GM18502 (cell line): ENCODE results near the gene ADCY5.

Source experiments
- ATAC-seq: cut with Tn5 transposase; IDR thresholded peaks from one replicate; pipeline ENCODE4 v1.9.1; 2021; ENCODE audit warnings: mild to moderate bottlenecking; ENCODE audit not compliant: unreplicated experiment, poor library complexity

ADCY5 gene

DNA sequence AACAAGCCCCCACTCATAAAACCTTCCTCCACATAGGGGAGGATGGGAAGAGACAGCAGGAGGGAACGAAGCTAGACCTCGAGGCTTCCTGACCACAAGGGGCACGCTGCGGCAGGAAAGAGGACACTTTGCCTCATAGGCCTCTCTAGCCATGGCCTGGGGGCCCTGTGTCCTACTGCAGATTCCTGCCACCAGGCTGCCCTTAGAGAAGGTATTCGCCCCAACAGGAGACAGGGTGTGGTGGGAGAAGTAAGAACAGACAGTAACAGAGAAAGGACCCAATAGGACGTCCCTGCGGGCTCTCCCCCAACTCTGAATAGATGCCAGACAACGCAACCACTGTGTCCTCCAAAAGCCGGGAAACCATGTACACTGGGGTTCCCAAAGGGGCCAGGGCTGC, 36.8 kb downstream of the ADCY5 start:
- no peak for ATAC-seq

DNA sequence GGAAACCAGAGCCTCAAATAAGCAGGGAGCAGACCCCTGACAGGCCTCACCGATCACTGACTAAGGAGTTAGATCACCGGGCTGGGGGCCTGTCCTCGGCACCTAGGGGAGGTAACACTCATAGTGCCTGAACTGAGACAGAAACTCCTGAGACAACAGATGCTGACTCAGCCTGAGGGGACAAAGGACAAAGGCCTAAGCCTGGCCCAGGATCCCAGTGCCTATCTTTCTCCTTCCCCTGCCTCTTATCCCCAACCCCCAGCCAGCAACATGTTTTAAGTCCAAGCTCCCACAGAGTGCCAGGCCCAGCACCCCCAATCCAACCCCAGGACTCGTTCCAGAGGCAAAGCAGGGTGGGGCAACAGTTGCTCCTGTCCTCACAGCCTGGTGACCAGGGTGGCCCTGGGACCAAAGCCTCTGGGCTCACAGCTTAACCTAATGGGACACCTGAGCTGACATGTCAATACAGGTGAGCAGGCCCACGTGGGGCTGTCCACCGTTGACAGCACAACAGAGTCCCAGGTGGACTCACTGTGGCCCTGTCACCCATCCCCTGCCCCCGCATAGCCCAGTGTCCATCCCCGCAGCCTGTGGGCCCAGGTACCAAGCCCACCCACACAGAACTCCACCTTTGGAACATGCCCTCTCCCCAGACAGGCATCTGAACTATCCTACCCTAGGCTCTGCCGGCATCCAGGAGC, 37.4 kb downstream of the ADCY5 start:
- ATAC-seq: no peak

DNA sequence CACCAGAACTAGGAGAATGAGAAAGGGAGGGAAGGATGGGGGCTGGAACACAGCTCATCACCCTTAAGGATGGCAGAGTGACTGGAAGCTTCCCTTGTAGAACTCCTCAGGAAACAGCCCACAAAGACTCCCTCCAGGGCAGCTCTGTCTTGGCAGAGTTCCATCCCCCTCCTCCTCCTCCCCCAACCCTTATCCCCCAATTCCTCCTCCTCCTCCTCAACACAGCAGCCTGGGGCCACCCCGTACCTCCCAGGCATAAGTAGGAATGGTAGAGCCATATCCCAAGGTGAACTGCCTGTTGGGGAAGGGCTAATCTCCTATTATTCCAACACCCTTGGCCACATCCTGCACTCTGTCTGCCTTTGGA, 38.8 kb downstream of the ADCY5 start:
- ATAC-seq: no peak

DNA sequence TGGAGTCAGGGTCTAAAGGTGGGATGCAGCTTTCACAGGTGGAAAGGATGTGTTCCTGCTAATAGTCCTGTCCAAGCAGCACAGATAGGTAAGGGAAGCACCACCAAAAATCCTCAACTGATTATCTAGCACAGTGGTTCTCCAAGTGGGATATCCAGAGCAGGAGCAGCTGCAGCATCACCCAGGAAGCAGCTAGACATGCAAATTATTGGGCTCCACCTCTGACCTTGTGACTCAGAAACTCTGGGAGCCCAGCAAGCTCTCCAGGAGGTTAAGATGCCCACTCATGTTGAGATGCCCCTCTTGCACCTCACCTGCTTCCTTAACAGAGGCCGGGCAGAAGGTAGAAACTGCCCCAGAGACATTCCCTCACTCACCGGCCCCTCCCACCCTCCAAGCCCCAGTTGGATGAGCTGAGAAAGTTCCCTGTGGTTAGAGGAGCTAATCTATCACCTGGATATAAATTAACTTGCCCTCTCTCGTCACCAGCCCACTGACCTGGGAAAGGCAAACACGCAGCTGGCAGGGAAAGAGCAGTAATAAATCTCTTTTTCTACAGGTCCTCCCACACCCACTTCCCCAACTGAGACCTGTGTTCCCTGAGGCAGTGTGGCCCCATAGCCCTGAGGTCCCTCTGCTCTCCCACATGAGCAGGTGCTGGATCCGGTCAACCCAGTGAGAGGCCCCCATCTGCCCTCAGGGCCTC, 39.3 kb downstream of the ADCY5 start:
- ATAC-seq: no peak

DNA sequence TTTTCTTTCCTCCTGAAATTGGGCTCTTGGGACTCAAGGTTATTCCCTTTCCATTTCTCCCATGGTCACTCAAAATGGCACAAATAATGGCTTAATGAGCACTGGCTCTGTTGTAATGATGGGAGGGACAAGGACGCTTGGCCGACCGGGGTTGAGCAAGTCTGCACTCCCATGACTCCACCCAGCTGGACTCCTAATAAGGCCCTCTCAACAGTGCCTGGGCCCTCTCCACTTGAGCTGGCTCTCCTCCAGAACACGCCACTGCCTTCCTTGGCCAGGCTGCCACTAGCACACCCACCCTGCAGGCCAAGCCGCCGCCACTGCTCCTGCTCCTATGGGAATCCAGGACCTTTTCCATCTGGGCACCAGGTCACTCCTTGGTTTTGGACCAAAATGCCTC, 42.3 kb downstream of the ADCY5 start:
- no peak for ATAC-seq

DNA sequence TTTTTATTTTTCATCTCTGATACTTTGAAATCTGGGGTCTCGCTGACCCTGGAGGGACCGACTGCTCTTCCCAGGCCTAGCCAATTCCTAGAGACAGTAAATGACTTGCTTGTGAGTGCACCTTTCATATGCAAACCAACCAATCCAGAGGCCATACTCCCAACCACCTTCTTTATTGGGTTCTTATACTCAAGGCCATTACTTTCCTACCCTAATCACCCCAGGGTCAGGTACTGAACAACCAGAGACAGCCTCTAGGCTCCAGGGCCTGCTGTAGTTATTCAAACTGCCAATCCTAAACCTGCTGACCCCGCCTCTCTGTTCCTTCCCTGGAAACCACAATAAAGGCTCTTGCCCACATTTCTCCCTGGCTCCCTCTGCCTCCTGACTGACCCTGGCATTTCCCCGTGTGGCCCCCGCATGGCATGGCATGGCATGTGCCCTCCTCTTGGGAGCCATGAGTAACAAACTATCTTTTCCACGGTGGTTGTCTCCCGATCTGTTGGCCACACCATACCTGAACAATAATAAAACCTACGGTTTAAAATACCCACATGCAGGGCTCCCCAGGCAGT, 42.9 kb downstream of the ADCY5 start:
- no peak for ATAC-seq

DNA sequence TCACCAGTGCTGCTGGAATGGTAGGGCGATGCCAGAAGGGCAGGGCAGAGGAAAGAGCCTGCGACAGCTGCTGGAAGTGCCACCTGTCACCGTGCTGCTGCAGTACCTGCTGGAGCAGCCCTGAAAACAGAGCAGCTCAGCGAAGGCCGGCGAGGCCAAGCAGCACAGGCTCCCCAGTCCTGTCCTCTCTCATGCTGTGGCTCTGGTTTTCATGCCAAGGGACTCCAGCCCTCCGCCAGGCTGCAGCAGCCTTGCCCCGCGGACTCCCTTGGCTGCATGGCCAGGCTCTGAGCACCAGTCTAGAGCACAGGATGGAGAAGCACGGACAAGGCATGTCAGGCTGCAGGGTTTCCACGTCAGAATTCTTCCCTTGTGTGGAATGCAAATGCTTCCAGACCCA, 43.9 kb downstream of the ADCY5 start:
- ATAC-seq: no peak

DNA sequence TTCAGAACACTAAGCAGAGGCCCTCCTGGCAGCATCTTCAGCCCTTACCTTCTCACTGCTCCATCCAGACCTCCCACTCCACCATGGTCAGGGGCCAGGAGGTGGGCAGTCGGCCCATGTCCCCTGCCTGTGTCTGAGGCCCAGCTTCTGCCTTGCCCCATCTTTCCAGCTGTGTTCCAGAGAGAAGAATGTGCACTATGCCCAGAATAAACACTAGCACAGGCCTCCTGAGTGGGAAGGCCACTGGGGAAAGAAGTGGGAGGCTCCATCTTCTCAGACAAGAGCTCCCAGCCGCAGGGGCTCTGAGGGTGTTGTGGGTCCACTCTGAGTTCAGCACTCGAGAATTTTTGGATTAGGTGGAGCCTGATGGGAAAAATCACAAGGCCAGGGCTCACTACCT, 44.5 kb downstream of the ADCY5 start:
- no peak for ATAC-seq

DNA sequence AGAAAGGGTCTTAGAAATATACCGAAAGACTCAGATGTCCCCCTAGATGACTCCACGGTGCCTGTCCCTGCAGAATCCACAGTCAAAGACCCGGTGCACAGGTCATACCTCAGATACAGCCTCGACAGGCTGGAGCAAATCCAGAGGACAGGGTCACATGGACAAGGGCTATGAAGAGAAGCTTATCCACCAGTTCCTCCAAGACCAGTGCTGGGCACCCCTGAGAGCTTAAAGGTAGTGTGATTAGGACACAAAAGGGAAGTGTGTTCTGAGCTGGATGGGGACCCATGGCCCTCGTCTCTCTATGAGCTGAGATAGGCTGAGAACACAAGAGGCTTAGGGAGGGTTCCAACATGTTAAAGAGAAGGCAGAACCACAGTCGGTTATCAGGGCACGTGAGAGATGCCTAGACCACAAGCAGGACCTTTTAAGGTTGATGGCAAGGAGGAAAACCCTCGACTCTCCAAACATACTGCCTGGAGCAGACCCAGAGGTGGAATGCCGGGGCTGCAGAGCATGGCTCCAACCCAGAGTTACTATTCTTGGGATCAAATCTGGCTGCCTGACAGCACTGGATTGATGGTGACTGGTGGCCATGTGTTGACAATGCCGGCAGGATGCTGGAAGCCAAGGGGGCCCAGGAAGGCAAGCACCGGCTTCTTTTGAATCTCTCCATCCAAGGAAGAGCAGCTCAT, 46.9 kb downstream of the ADCY5 start:
- ATAC-seq: no peak

DNA sequence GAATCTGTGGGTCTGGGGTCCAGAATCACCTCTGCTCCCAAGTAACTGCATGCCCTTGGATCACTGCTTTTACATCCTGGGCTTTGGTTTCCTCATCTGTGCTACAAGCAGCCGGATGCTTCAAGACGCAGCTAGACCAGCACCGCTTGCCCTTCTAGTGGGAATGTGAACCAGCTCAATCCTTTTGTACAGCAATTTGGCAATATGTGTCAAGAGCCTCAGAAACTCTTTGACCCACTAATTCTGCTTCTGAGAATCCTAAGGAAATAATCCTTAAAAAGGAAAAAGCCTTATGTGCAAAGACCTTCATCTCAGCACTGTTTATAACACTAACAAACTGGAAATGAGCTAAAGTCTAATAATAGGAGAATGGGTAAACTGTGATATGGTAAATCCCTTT, 48.7 kb downstream of the ADCY5 start:
- ATAC-seq: no peak

DNA sequence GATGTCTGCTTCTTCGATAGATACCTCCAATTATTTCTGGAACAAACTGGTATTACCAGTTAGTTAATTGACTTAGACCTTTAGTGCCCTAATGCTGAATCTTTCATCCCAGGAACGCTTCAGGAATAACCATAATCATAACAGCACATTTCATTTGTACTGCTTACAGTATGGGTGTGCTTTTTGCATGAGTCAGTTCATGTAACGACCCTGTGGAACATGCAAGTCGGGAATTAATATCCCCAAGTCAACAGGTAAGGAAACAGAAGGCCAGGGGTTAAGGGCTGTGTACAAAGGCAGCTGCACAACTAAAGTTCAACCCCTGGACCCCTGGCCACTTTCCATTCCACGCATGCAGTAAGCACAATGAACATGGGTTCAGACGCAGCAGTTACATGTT, 49.2 kb downstream of the ADCY5 start:
- no peak for ATAC-seq

DNA sequence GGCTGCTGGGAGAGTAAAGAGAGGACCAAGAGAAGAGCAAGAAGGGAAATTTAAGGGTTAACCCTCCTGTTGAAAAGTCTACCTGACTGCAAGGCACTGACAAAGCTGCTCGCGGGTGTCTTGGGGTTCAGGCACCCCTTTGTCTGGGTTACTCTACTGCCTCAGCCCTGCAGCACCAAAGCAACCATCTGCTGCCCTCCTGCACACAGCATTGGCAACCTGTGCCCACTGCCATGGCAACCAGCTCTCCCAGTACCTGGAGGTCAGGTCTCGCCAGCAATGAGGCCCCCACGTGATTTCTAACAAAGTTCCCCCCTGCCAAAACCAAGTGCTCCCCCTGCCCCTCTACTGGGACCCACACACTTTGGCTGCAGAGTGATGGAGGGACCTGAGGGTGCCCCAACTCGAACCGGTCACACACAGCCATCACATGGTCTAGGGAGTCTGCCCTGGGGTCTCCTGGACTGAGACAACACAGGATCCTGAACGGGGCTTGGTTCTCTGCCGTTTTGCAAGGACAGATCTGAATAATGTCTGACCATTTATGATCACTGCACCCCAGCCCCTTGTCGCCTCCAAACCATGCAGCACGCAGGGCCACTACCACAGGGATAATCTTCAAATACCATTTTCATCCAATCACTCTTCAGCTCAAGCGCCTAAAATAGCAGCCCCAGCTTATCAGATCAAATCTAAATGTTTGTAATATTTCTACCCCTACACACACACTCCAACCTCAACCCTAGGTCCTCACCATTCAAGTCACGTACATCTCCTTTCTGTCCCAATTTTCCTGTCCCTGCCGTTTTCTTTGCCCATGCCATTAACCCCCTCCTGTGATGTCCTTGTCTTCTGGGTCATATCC, 50.7 kb downstream of the ADCY5 start:
- no peak for ATAC-seq

DNA sequence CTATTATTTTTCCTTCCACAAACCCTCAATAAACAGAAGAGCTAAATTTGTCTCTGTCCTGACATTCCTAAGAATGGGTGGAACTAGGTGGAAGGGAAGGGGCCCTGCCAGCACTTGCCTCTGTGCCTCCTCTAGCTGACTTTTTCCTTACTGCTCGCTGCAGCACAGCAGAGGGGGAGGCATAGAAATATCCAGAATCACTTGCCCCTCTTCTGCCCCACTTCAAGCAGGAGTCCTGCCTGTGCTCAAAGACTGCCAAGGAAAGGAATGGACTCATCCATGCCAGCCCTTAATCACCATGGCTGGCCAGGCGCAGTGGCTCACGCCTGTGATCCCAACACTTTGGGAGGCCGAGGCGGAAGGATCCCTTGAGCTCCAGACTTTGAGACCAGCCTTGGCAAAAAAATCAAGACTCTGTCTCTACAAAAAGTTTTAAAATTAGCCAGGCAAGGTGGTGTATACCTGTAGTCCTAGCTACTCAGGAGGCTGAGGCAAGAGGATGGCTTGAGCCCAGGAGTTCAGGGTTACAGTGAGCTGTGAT, 51.8 kb downstream of the ADCY5 start:
- no peak for ATAC-seq

DNA sequence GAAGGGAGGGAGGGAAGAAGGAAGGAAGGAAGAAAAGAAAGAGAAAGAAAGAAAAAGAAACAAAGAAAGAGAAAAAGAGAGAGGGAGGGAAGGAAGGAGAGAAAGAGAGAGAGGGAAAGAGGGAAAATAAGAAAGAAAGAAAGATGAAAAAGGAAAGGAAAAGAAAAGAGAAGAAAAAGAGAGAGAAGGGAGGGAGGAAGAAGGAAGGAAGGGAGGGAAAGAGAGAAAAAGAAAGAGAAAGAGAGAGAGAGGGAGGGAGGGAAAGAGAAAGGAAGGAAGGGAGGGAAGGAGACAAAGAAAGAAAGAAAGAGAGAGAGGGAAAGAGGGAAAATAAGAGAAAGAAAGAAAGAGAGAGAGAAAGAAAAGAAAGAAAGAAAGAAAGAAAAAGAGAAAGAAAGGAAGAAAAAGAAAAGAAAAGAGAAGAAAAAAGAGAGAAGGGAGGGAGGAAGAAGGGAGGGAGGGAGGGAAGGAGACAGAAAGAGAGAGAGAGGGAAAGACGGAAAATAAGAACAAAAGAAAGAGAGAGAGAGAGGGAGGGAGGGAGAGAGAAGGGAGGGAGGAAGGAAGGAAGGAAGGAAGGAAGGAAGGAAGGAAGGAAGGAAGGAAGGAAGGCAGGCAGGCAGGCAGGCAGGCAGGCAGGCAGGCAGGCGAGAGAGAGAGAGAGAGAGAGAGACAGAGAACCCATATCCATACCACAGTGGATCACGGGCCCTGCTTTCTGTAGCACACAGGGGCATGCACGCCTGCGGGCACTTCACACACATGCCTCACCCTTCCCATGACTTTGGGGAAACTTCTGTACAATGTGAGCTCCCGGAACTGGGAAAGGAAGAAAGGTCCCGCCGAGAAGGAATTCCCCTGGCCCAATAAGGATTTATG, 52.5 kb downstream of the ADCY5 start:
- no peak for ATAC-seq

DNA sequence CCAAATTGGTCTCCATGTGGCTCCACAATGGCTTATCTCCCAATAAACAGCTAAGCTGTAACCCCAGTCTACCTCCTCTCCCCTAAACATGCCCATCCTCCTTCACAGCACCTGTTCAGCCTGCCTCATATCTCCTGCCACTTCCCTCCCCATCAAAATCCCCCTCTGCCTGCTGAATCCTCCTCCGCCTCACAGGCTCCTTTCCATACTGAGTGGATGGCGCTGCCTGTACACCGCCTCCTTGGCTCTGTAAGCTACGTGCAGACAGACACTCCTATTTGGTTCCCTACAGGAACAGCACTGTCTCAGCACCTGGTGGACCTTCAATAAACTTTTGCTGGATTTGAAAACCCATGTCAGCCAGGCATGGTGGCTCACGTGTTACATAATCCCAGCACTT, 53.7 kb downstream of the ADCY5 start:
- ATAC-seq: no peak

DNA sequence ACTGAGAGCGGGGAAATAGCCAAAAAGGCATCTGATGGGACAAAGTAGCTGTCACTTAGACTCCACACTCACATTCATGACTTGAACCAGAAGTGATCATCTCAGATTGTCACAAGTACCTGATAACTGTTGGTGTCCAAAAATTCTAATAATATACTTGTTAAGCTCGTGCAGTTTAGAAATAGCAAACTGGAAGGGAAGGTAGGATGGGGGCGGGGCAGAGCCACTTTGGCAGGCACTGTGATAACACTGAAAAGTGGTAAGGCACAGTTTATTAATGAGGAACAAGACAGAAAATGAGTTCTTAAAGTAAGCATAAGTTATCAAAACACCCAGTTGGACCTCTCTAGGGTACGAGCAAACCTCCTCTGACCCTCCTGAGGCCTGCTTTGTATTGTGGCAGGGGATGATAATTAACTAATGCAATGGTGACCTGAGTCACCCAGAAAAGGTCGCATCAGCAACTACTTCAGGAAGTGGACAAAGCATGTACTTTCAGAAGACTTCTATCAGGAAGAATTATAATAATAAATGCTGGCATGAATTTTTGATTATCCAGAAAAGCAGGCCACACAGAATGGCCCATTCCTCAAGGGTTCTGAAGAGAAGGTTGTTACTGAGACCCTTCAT, 54.4 kb downstream of the ADCY5 start:
- no peak for ATAC-seq

DNA sequence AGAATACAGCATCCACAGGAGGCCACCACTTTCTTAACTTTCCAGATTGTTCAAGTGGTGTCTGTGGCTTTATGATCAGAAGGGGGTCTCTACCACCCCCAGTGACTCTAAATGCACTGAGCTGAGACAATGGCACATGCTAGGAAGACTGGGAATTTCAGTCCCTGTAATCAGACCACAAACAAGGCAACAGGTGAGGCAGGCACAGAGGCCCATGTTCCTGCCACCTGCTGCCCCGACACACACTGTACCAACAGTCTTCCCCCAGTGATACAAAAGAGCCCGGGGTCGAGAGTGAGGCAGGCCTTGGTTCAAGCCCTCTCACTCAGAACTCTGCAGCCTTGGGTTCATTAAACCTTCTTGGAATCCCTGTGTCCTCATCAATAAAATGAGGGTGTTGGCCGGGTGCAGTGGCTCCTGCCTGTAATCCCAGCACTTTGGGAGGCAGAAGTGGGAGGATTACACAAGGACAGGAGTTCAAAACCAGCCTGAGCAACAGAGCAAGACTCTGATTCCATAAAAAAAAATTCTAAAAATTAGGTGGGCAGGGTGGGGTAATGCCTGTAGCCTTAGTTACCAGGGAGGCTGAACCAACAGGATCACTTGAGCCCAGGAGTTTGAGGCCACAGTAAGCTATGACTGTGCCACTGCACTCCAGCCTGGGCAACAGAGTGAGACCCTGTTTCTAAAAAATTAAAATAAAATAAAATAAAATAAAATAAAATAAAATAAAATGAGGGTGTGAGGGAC, 55.8 kb downstream of the ADCY5 start:
- no peak for ATAC-seq

DNA sequence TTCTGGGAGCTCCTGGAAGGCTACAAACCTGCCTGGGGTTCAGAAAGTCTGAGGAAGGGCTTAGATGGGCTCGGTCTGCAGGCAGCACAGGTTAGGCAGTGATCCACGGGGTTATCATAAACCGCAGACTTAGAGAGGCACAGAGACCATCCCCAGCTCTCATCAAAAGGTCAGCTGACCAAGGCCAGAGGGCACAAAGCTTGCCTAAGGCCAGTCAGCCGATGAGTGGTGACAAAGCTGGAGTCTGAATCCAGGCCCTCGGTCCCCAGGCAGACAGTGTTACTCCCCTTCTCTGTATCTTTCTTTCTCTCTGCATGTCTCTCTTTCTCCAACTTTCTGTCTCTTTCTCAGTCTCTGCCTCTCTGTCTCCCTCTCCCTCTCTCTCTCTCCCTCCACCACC, 56.5 kb downstream of the ADCY5 start:
- no peak for ATAC-seq
